H1 (cell line): Measurements from ENCODE around the gene TRAF3IP1. TPM values are rescaled to one million over a fixed set of nuclear protein-coding genes. Genes with fewer than 3 reads are reported as not detected.

ENCODE experiments used
- CTCF ChIA-PET: fragments of 300-600 bp; sonication (Branson Sonifier 250); formaldehyde crosslinking; loops from one replicate; lab custom pipeline; 2021; ENCODE audit not compliant: partially characterized antibody; lab: Charles Lee
- POLR2A ChIA-PET: fragments of 300-600 bp; sonication (Branson Sonifier 250); formaldehyde crosslinking; loops from one replicate; lab custom pipeline; 2021; ENCODE audit warnings: inconsistent platforms; ENCODE audit not compliant: partially characterized antibody; lab: Charles Lee
- DNase-seq, 2 experiments: peaks; one replicate each; pipeline versions ENCODE4 v3.0.0 to v3.0.0-alpha.2; 2010 to 2022; ENCODE audit warnings: low spot score in 2 of 2, low read depth in 1 of 2, mixed read lengths in 1 of 2
- FAIRE-seq: peaks from 2 replicates; lab custom pipeline; 2011; peaks lifted over from hg19 to GRCh38; lab: Jason Lieb, UNC
- H2AFZ ChIP-seq: 2 replicates; pipeline ENCODE4 v1.8.1; 2012; ENCODE audit warnings: low read length, inconsistent platforms
- H2AK5ac ChIP-seq: 2 replicates; pipeline ENCODE4 v1.6.1; 2013; ENCODE audit warnings: low read depth, low read length
- H2BK120ac ChIP-seq: replicated peaks from 2 replicates; pipeline ENCODE3; 2013; ENCODE audit warnings: low read depth, low read length, inconsistent platforms
- H2BK12ac ChIP-seq: 2 replicates; pipeline ENCODE4 v1.6.1; 2013; ENCODE audit warnings: low read depth, low read length
- H2BK15ac ChIP-seq: 2 replicates; pipeline ENCODE4 v1.6.1; 2013; ENCODE audit warnings: low read length
- H2BK20ac ChIP-seq: 2 replicates; pipeline ENCODE4 v1.6.1; 2013; ENCODE audit warnings: low read length
- H2BK5ac ChIP-seq: 2 replicates; pipeline ENCODE4 v1.6.1; 2013; ENCODE audit warnings: low read depth, low read length
- H3K14ac ChIP-seq: 2 replicates; pipeline ENCODE4 v1.6.1; 2013; ENCODE audit warnings: inconsistent platforms; ENCODE audit not compliant: insufficient read length
- H3K18ac ChIP-seq: 2 replicates; pipeline ENCODE4 v1.6.1; 2013; ENCODE audit warnings: low read length; ENCODE audit errors: extremely low read depth
- H3K23ac ChIP-seq: 2 replicates; pipeline ENCODE4 v1.6.1; 2013; ENCODE audit warnings: inconsistent platforms; ENCODE audit not compliant: insufficient read length
- H3K23me2 ChIP-seq: 2 replicates; pipeline ENCODE4 v1.6.1; 2013; ENCODE audit warnings: low read depth, low read length
- H3K27ac ChIP-seq: 2 replicates; pipeline ENCODE4 v1.6.1; 2011; ENCODE audit warnings: low read depth, low read length, inconsistent platforms
- H3K27me3 ChIP-seq, 4 experiments: replicated peaks in 1 of 4; 1 replicate in 1 of 4; 2 replicates in 3 of 4; pipeline versions ENCODE4 v1.6.1 to v1.8.1; 2011 to 2013; ENCODE audit warnings: low read length in 3 of 4, mild to moderate bottlenecking in 3 of 4, inconsistent platforms in 2 of 4, mixed read lengths in 2 of 4, moderate library complexity in 1 of 4; ENCODE audit not compliant: control insufficient read depth in 3 of 4, insufficient read depth in 3 of 4; ENCODE audit errors: extremely low read depth in 1 of 4
- H3K36me3 ChIP-seq, 4 experiments: 2 replicates each; pipeline versions ENCODE4 v1.6.1 to v1.8.1; 2011 to 2013; ENCODE audit warnings: mild to moderate bottlenecking in 4 of 4, low read length in 3 of 4, moderate library complexity in 2 of 4, control low read depth in 1 of 4, inconsistent platforms in 1 of 4; ENCODE audit not compliant: insufficient read depth in 4 of 4, control insufficient read depth in 2 of 4
- H3K4ac ChIP-seq: replicated peaks from 2 replicates; pipeline ENCODE3; 2013; ENCODE audit warnings: low read length, low read depth, mixed read lengths, inconsistent platforms; ENCODE audit not compliant: insufficient read length
- H3K4me1 ChIP-seq, 4 experiments: replicated peaks in 1 of 4; 1 replicate in 1 of 4; 2 replicates in 3 of 4; pipeline versions ENCODE4 v1.6.1 to v1.8.1; 2011 to 2013; ENCODE audit warnings: low read length in 3 of 4, inconsistent platforms in 2 of 4, mixed read lengths in 1 of 4; ENCODE audit not compliant: insufficient read depth in 4 of 4, control insufficient read depth in 3 of 4
- H3K4me2 ChIP-seq, 2 experiments: 2 replicates each; pipeline versions ENCODE4 v1.6.1 to v1.8.1; 2011 to 2013; ENCODE audit warnings: low read depth in 2 of 2, low read length in 2 of 2, control low read depth in 1 of 2, inconsistent platforms in 1 of 2, mild to moderate bottlenecking in 1 of 2; ENCODE audit not compliant: insufficient read depth in 1 of 2
- H3K4me3 ChIP-seq, 4 experiments: fragments of 200-600, 300-600 bp in 1 of 4; sonication (generic), shearing (Covaris generic), sonication (Bioruptor Twin) in 1 of 4; 2 replicates each; pipeline versions ENCODE4 v1.5.1 to v1.8.1; 2011 to 2016; ENCODE audit warnings: low read length in 4 of 4, low read depth in 3 of 4, control low read depth in 2 of 4, inconsistent platforms in 2 of 4, mild to moderate bottlenecking in 2 of 4, mixed read lengths in 1 of 4, moderate library complexity in 1 of 4; ENCODE audit not compliant: insufficient read depth in 2 of 4; ENCODE audit errors: extremely low read depth in 1 of 4
- H3K56ac ChIP-seq: replicated peaks from 2 replicates; pipeline ENCODE3; 2013; ENCODE audit warnings: low read depth, mild to moderate bottlenecking, mixed read lengths, low read length, inconsistent platforms; ENCODE audit not compliant: insufficient read length
- H3K79me1 ChIP-seq: 2 replicates; pipeline ENCODE4 v1.6.1; 2013; ENCODE audit warnings: low read depth, low read length, control low read depth
- H3K79me2 ChIP-seq, 2 experiments: 2 replicates each; pipeline versions ENCODE4 v1.6.1 to v1.8.1; 2012 to 2013; ENCODE audit warnings: low read length in 2 of 2, mild to moderate bottlenecking in 2 of 2, inconsistent platforms in 1 of 2; ENCODE audit not compliant: insufficient read depth in 2 of 2, control insufficient read depth in 1 of 2
- H3K9ac ChIP-seq, 4 experiments: replicated peaks in 1 of 4; 1 replicate in 1 of 4; 2 replicates in 3 of 4; pipeline versions ENCODE4 v1.6.1 to v1.8.1; 2011 to 2013; ENCODE audit warnings: low read depth in 3 of 4, low read length in 3 of 4, control low read depth in 2 of 4, mild to moderate bottlenecking in 2 of 4, moderate library complexity in 2 of 4, inconsistent platforms in 1 of 4; ENCODE audit errors: extremely low read depth in 1 of 4
- H3K9me3 ChIP-seq, 2 experiments: 2 replicates each; pipeline versions ENCODE4 v1.6.1 to v1.8.1; 2012 to 2013; ENCODE audit warnings: mild to moderate bottlenecking in 2 of 2, moderate library complexity in 2 of 2, control low read depth in 1 of 2, inconsistent platforms in 1 of 2, low read depth in 1 of 2, low read length in 1 of 2, mixed read lengths in 1 of 2; ENCODE audit not compliant: insufficient read depth in 2 of 2
- H4K20me1 ChIP-seq, 2 experiments: replicated peaks in 1 of 2; 2 replicates each; pipeline versions ENCODE3 to v1.8.1; 2011 to 2013; ENCODE audit warnings: inconsistent platforms in 2 of 2, low read length in 2 of 2, mild to moderate bottlenecking in 1 of 2; ENCODE audit not compliant: insufficient read depth in 2 of 2, control insufficient read depth in 1 of 2
- H4K5ac ChIP-seq: 2 replicates; pipeline ENCODE4 v1.6.1; 2013; ENCODE audit warnings: low read length, low read depth, mixed read lengths, inconsistent platforms; ENCODE audit not compliant: insufficient read length
- H4K8ac ChIP-seq: 2 replicates; pipeline ENCODE4 v1.8.0; 2013; ENCODE audit warnings: mild to moderate bottlenecking, moderate library complexity, low read length, inconsistent platforms; ENCODE audit not compliant: insufficient read depth; ENCODE audit errors: extremely low read depth
- H4K91ac ChIP-seq: replicated peaks from 2 replicates; pipeline ENCODE3; 2013; ENCODE audit warnings: low read length, mixed read lengths, inconsistent platforms; ENCODE audit not compliant: insufficient read length
- ASH2L ChIP-seq: fragments of 200-600, 300-600 bp; sonication (generic); IDR thresholded peaks from one replicate; pipeline ENCODE4 v1.7.1; 2017; ENCODE audit warnings: low read length
- CEBPB ChIP-seq: IDR thresholded peaks from 2 replicates; pipeline ENCODE4 v1.6.1; 2012; ENCODE audit warnings: low read depth, low read length
- CHD2 ChIP-seq: IDR thresholded peaks from 2 replicates; pipeline ENCODE4 v1.6.1; 2012; ENCODE audit warnings: low read length, improper control_type of control experiment
- CREB1 ChIP-seq: IDR thresholded peaks from 2 replicates; pipeline ENCODE4 v1.6.1; 2012; ENCODE audit warnings: inconsistent platforms
- CTBP2 ChIP-seq: IDR thresholded peaks from 2 replicates; pipeline ENCODE4 v1.7.0; 2011; ENCODE audit warnings: borderline replicate concordance, mild to moderate bottlenecking, moderate library complexity, mixed read lengths, low read length; ENCODE audit not compliant: insufficient read depth, insufficient read length
- KDM1A ChIP-seq: fragments of 200-600, 300-600 bp; sonication (generic); IDR thresholded peaks from 2 replicates; pipeline ENCODE4 v1.7.1; 2016; ENCODE audit warnings: mild to moderate bottlenecking, low read length, borderline replicate concordance
- NRF1 ChIP-seq: IDR thresholded peaks from 2 replicates; pipeline ENCODE4 v1.6.1; 2011; ENCODE audit warnings: mild to moderate bottlenecking, low read depth, low read length, improper control_type of control experiment
- PHF8 ChIP-seq: fragments of 200-600 bp; sonication (generic); conservative IDR thresholded peaks from 2 replicates; pipeline ENCODE4 v1.7.1; 2012; ENCODE audit warnings: low read depth, mild to moderate bottlenecking, inconsistent platforms, low read length, moderate library complexity
- RAD21 ChIP-seq, 2 experiments: IDR thresholded peaks in 1 of 2; conservative IDR thresholded peaks in 1 of 2; 2 replicates each; pipeline ENCODE4 v1.6.1; 2011; ENCODE audit warnings: low read depth in 2 of 2, low read length in 2 of 2, improper control_type of control experiment in 1 of 2, inconsistent platforms in 1 of 2, mild to moderate bottlenecking in 1 of 2, moderate library complexity in 1 of 2
- SAP30 ChIP-seq: fragments of 300-600 bp; sonication (generic); IDR thresholded peaks from 2 replicates; pipeline ENCODE4 v1.7.1; 2012; ENCODE audit warnings: low read length, moderate library complexity, mild to moderate bottlenecking, inconsistent platforms; ENCODE audit not compliant: insufficient read depth, insufficient replicate concordance
- WGBS, 2 experiments: shearing (Covaris generic) in 1 of 2; methylation state at CpG; one replicate each; pipeline versions ENCODE4 v1.1.6 to v1.1.7; 2013 to 2015; ENCODE audit warnings: low lambda C conversion rate in 2 of 2, mixed read lengths in 2 of 2, inconsistent platforms in 1 of 2, low coverage in 1 of 2, missing lambda C conversion rate in 1 of 2; ENCODE audit not compliant: insufficient replicate concordance in 2 of 2, insufficient coverage in 1 of 2, insufficient read length in 1 of 2; ENCODE audit errors: extremely low coverage in 1 of 2, missing lambda C conversion rate in 1 of 2; 5-methylcytosine and 5-hydroxymethylcytosine counted together
- polyA plus RNA-seq, 7 experiments: library from polyadenylated mRNA; depleted of rRNA in 3 of 7; stranded (reverse) in 5 of 7; unstranded in 2 of 7; fragments of >200 nt in 5 of 7; fragments of 200-250 nt in 2 of 7; gene quantifications; 1 replicate in 5 of 7; 2 replicates in 1 of 7; 4 replicates in 1 of 7; pipeline versions ENCODE4 v1.2.1 to v1.2.3, GENCODE V29; 2011 to 2013; ENCODE audit warnings: missing spikeins in 2 of 7, mixed read lengths in 2 of 7
- total RNA-seq: library from RNA; stranded (reverse); fragmentation: NEBNext Ultra II Directional; extraction: Animal tissue kit (Norgen Biotek cat#: 25700); gene quantifications from 2 replicates; pipeline ENCODE4 v1.2.1, GENCODE V29; 2021

TRAF3IP1 gene
- total and polyA plus RNA-seq, 2 of the 8 experiments (the other 6 are each of a cell fraction or from before 2014, with no cell fraction given), result 2.3 to 17.5 TPM

GRCh38 chr2:238326801-238327365 lies 6.6 kb downstream of the TRAF3IP1 start:
- Histone ChIP-seq H3K79me1 (no peaks in the 10 kb centered on the region; the same call in 1 of the 2 replicates), H3K23ac (no peak overlapping the region), H3K56ac (no peak overlapping the region), H3K14ac (no peak overlapping the region), H3K9me3 (no peaks in the 10 kb centered on the region), H4K5ac (no peak overlapping the region), H4K8ac (no peak overlapping the region), H3K4me3 (no peak overlapping the region), H3K4me1 (no peaks in the 10 kb centered on the region), H3K36me3 (peaks cover 0 to 20% (median under 1%) of the 10 kb centered on the region in 4 experiments; a peak in 3 of 8 replicates), H3K4me2 (no peak overlapping the region), H3K18ac (no peak overlapping the region), H3K23me2 (no peaks in the 10 kb centered on the region), H2BK12ac (no peak overlapping the region), H2BK5ac (no peak overlapping the region), H2AK5ac (no peak overlapping the region), H4K20me1 (peaks cover 0 to 4% of the 10 kb centered on the region in 2 experiments), H2AFZ (no peak overlapping the region), H3K9ac (no peak overlapping the region), H3K27me3 (no peaks in the 10 kb centered on the region), H3K4ac (no peak overlapping the region), H4K91ac (no peak overlapping the region), H2BK20ac (no peak overlapping the region), H2BK120ac (no peak overlapping the region), H3K79me2 (no peaks in the 10 kb centered on the region), H3K27ac (no peak overlapping the region), H2BK15ac (no peak overlapping the region)
- WGBS, 2 experiments, result 93% methylated on average over 12 of the region's 12 CpGs; no CpG with 5 or more reads in 1 of the 2 experiments
- DNase-seq (no peak), FAIRE-seq (no peak)
- TF ChIP-seq CREB1 (no peak), CTBP2 (no peak), CEBPB (no peak), RAD21 (IDR thresholded peaks at IDR 0.05 in 1 of 2, conservative IDR thresholded peaks at IDR 0.05 in 1 of 2; ENCODE audit: low read depth in 2 of 2, low read length in 2 of 2) (no peak), PHF8 (no peak), SAP30 (no peak), CHD2 (no peak), ASH2L (no peak), KDM1A (no peak), NRF1 (no peak)
- ChIA-PET CTCF (interaction anchor here (1.7 kb wide), 1 partner anchor 63 kb away, joined by 4 read pairs; no protein-coding TSS in a partner anchor), POLR2A (interaction anchor here (1.1 kb wide), 1 partner anchor 9 kb away, joined by 3 read pairs; no protein-coding TSS in a partner anchor)
